Stimulated activated CD4-positive, alpha-beta T cell treated with anti-CD3 and anti-CD28 coated beads, TNF-alpha, amount 100 ng/mL, for 24 hours (primary cell): Measurements from ENCODE around the gene SERPINB10.

Experiments used
- DNase-seq, 3 experiments: peaks; one replicate each; pipeline ENCODE4 v3.0.0-alpha.2; 2020; ENCODE audit warnings: low read depth in 3 of 3

Gene SERPINB10

GRCh38 chr18:63907664-63908063 is at the start of gene SERPINB10:
Gene SERPINB10 (plus strand): TSS chr18:63907958. CDS start chr18:63915511, 7,553 bp downstream.
- DNase-seq: no peak

GRCh38 chr18:63858456-63858855 is 49.3 kb upstream of the SERPINB10 start:
- no peak for DNase-seq

GRCh38 chr18:63859781-63860475 is 47.8 kb upstream of the SERPINB10 start:
- DNase-seq: no peak

GRCh38 chr18:63860531-63860930 is 47.2 kb upstream of the SERPINB10 start:
- no peak for DNase-seq

GRCh38 chr18:63867368-63868125 is 40.2 kb upstream of the SERPINB10 start:
- DNase-seq: no peak

- DNase-seq: no peak
These were observed 39.2 kb upstream of the SERPINB10 start for GRCh38 chr18:63868546-63868945.

- DNase-seq: no peak
These were observed 38.4 kb upstream of the SERPINB10 start for GRCh38 chr18:63869374-63869773.

- DNase-seq: no peak
These were observed 37.9 kb upstream of the SERPINB10 start for GRCh38 chr18:63869851-63870250.

- no peak for DNase-seq
These were observed 35.9 kb upstream of the SERPINB10 start for GRCh38 chr18:63871836-63872235.

GRCh38 chr18:63872586-63872985 is 35.2 kb upstream of the SERPINB10 start:
- no peak for DNase-seq

- DNase-seq: no peak
These were observed 29.4 kb upstream of the SERPINB10 start for GRCh38 chr18:63878343-63878742.

GRCh38 chr18:63878925-63879324 is 28.8 kb upstream of the SERPINB10 start:
- no peak for DNase-seq

- DNase-seq: no peak
These were observed 28.0 kb upstream of the SERPINB10 start for GRCh38 chr18:63879709-63880108.

GRCh38 chr18:63881851-63882250 is 25.9 kb upstream of the SERPINB10 start:
- no peak for DNase-seq

GRCh38 chr18:63882333-63883141 is 25.2 kb upstream of the SERPINB10 start:
- DNase-seq: no peak

- no peak for DNase-seq
These were observed 24.1 kb upstream of the SERPINB10 start for GRCh38 chr18:63883617-63884016.

GRCh38 chr18:63887424-63887823 is 20.3 kb upstream of the SERPINB10 start, which contains the start of gene SERPINB2:
Gene SERPINB2 (plus strand): TSS chr18:63887705. CDS start chr18:63891445, 3,740 bp downstream.
- DNase-seq: no peak

GRCh38 chr18:63888470-63889190 is 19.1 kb upstream of the SERPINB10 start:
- DNase-seq: no peak

- no peak for DNase-seq
These were observed 18.1 kb upstream of the SERPINB10 start for GRCh38 chr18:63889626-63890025.

GRCh38 chr18:63890237-63890949 is 17.4 kb upstream of the SERPINB10 start:
- DNase-seq: no peak

GRCh38 chr18:63890950-63891304 is 16.8 kb upstream of the SERPINB10 start:
- no peak for DNase-seq
